ENCODE measurements around the gene MGME1.

The MGME1 gene

DNA sequence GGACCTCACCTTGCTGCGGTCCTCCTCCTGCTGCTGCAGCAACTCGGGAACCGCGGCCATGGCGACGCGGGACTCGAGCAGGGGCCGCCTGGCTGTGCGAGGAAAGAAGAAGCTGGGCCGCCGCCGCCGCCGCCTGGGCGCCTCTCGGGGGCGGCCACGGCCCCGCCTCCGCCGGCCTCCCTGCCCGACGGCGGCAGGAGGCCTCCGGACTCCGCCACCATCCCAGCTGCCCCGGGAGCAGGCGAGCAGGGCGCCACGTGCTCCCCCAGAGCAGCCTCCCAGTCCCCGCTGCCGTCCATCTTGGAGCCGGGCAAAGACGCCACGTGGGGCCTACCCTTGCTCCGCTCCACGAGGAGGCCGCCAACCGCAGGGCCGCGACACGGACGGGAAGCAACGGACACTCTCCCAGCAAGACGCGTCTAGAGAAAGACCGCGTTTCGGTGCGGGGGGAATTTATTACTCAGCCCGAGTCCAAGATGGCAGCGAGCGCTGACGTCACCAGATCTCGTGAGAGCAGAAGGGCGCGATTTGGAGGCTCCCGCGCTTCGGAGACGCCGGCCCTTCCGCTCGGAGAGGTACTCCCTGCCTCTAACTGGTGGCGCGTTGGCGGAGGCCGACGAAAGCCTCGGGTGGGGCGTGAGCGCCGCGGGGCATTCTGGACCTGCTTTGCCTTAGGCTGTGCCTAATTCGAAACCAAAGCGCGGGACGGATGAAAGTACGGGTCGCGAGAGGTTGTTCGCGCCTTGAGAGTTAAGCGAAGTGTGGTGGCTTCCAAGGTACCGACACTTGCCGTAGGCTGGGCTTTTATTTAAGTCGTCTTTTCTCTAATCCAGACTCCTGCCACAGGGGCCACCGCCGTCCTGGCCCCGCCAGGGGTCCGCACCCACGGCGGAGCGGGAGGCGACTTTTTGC, at the start of gene MGME1, which contains the start of gene SNX5:
MGME1 (plus strand) TSS at position 653 of the 912 bp plus-strand sequence. CDS start 842 bp downstream, outside the sequence.
SNX5 (minus strand) TSS at position 429 of the 912 bp plus-strand sequence; CDS start at position 60, 369 bp downstream.
- DNase-seq, result peak; percentile 99

DNA sequence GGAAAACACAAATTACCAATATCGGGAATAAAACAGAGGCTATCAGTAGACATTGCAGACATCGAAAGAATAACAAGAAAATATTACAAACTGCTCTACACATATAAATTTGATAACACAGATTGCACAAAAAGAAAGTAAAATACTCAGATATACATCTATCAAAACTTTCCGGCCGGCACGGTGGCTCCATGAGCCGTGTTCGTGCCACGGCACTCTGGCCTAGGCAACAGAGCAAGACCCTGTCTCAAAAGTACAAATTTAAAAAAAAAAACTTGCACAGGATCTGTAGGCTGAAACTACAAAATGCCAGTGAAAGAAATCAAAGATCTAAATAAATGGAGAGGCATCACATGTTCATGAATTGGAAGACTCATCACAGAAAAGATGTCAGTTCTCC, 49.7 kb upstream of the MGME1 start:
- no peak for DNase-seq

GRCh38 chr20:17921774-17922173, 47.0 kb upstream of the MGME1 start:
- no peak for DNase-seq

- DNase-seq, result no peak
Measured at GRCh38 chr20:17925141-17925939, 43.5 kb upstream of the MGME1 start.

- DNase-seq, result no peak
Measured at GRCh38 chr20:17925940-17926300, 42.9 kb upstream of the MGME1 start.

DNA sequence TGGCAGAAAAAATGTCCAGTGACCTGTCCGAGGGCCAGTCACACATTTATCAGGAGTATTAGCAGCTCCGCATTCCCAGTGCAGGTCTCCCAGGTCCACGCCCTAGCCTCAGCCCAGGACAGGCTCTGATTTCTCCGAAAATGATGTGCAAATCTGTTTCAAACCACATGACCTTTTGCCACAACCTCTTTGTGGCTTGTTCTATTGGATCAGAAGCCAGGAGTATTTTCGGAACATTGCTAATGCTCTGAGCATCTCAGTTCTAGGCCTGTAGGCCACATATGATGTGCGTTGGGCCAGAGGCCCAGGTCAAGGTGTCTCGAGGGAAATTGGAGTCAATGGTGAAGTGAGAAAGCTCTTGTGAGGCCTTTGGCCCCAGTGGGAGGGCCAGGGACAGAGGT, 40.6 kb upstream of the MGME1 start:
- DNase-seq, result no peak

- DNase-seq, result no peak
Measured at GRCh38 chr20:17928633-17929311, 40.0 kb upstream of the MGME1 start.

- no peak for DNase-seq
Measured at GRCh38 chr20:17931513-17931912, 37.3 kb upstream of the MGME1 start.

- no peak for DNase-seq
Measured at GRCh38 chr20:17932396-17932795, 36.4 kb upstream of the MGME1 start.

GRCh38 chr20:17933121-17933520, 35.7 kb upstream of the MGME1 start:
- no peak for DNase-seq

- DNase-seq, result no peak
Measured at GRCh38 chr20:17933711-17934110, 35.1 kb upstream of the MGME1 start.

GRCh38 chr20:17934141-17934862, 34.5 kb upstream of the MGME1 start:
- no peak for DNase-seq

- no peak for DNase-seq
Measured at GRCh38 chr20:17935186-17935585, 33.6 kb upstream of the MGME1 start.

DNA sequence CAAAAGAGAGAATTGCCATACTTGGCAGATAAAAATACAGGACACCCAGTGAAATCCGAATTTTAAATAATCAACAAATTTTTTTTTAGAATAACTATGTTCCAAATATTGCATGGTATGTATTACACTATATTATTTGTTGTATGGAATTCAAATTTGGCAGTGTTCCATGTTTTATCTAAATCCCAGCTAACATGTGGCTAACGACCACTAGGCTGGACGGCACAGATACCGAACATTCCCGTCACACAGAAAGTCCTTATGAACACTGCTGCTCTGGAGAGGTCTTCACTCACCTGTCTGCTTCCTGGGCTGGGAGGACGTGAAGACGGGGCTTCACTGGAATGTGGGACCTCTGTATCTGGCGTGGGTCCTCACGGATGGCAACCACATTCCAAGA, 33.1 kb upstream of the MGME1 start:
- DNase-seq, result no peak

DNA sequence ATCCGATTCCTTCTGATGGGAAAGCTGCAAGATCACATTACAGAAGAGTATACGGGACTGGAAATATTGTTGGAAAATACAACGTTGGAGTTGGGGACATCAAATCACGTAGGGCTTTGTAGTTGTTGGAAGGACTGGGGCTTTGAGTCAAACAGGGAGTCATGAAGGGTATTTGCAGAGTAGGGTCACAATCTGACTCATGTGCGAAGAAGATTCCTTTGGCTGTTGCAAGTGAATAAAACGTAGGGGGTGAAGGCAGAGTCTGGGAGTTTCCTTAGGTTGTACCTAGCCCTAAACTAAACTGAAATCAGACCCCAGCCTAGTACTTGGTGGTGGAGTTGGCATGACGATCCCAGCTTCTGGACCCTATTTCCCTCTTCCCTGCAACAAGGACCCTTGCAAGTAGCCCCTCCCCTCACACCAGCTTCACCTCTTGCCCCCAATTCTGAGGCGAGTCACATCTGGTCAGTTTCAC, 32.5 kb upstream of the MGME1 start:
- no peak for DNase-seq

DNA sequence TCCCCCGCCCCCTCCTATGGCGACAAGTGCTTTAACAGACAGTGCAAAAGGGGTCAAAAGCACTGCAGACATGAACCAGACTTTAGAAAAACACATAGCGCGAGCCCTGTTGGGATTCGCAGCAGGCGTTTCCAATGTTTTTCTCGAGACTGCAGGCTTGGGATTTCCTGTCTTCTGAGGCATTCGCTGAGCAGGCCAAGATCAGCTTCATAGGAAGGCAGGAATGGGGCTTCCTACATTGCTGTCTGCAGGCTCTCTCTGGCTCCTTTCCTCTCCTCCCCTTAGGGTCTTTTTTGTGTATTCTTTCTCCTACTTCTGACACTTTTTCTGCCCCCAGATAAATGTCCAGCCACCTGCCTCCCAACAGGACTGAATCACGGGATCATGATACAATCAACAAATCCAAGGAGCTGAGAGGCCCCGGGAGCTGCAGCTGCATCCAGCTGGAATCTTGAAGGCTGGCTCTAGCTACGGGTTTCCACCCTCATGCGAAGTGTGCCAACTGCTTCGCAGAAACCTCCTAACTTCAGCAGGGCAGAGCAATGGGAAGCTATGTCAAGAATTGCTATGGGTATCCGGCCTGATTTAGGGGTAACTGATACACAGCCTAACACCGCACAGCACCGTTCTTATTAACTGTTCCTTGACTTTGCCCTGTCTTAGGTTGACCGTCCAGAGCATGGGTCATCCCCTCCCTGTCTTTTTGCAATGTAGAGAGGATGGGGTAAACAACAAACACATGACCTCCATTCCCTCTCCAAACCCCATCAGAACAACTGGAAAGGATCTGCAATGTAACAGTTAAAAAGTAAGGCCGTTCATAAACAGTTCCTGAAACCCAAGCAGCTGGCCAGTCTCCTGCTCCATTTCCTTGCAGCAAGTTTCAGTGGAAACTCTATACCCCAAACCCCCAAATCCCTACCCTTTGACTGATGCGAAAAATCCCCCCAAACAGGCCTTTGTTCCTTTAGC, 31.8 kb upstream of the MGME1 start:
- no peak for DNase-seq

DNA sequence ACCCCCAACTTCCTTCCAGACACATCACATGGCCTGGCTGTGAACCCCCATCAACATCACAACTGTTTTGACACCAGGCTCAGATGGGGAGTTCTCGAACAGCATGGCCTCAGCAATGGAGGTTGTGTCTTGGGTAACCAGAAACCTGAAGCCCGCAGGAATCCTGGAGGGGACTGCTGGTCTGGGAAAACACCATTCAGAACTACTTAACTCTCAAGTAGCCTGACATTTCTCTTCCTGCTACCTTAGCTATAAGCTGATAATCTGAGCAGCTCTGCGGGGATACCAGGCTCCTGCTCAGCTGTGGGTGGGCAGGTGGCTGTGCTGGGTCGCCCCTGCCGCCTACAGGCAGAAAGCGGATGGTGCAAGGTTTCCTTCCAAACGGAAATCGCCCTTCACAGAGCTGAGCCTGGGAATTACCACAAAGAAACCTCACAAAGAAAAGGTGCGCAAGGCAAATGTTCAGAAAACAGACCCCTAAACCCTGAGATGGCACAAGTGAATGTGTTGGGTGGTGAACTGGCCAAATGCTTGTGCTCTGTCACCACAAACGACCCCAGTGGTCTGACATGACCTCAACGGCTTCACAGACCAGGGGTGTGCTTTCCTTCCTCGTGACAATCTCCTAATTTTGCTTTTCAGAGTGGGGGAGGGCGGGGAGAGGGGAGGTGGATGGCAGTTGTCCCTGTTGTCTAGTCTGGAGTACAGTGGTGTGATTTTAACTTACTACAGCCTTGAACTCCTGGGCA, 29.8 kb upstream of the MGME1 start:
- peak; percentile 52 for DNase-seq

GRCh38 chr20:17939622-17940223, 29.1 kb upstream of the MGME1 start:
- no peak for DNase-seq

DNA sequence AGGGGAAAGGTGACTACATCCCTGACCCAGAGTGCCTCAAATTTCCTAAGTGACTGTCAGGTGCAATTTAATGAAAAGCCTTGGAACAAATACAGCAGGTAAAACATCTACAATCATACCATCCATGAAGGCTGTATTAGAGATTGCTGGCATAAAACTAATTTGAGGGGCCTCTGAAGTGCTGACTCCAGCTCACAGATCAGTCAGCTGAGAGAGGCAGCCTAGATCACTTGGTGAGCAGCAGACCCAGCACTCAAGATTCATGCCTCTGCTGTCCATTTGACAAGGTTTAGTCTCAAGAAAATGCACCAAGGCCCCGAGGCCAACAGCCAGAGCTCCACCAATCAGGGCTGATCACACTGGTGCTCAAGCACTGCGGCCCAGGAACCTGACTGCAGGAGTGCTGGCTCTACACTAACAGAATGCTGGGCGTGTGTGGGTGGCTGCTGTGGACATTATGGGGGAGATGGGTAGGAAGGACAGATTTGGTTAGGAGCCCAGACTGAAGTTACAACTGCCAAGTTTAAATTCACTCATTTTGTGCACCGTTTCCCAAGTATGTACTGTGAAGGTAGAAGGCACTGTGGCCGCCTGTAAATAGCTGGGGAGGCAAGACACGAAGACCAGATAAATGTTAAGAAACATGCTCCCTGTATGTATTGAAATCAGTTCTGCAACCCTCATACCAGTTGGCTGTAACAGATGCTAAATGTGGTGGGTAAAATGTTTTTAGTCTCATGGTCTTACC, 28.4 kb upstream of the MGME1 start:
- no peak for DNase-seq

Measured in CD4-positive, alpha-beta T cell treated with Interleukin-15 for 1 hour (primary cell).